SK-N-MC (cell line): ENCODE measurements around the gene HDAC4.

ENCODE experiments used
- EZH2 ChIP-seq: fragments of 200-600 bp; sonication (generic); IDR thresholded peaks from one replicate; pipeline ENCODE4 v1.6.1; 2017; ENCODE audit warnings: antibody characterized with exemption
- FOXP2 ChIP-seq: optimal IDR thresholded peaks from 2 replicates; pipeline ENCODE3; 2011; ENCODE audit warnings: mild to moderate bottlenecking, moderate library complexity; ENCODE audit not compliant: insufficient read depth; ENCODE audit errors: extremely low read length, control extremely low read depth
- POLR2AphosphoS5 ChIP-seq: IDR thresholded peaks from 2 replicates; pipeline ENCODE4 v1.6.1; 2012; ENCODE audit warnings: mild to moderate bottlenecking, low read depth, low read length, borderline replicate concordance

DNA sequence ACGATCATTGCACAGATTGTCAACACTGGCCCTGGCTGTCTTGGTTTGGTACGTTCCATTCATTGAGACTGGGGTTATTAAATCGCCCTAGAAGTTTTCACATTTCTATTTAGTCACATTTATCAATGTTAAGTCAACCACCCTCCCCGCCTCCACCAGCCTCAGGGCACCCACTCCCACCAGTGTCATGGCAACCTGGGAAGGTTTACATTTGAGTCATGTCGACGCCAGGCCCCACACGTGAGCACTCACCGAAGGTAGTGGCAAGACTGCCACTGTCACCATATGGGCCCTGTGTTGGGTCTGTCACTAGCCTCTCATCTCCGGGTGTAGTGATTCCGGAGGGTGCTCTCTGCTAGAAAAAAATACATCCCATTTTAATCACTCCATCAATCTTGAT, 358.8 kb downstream of the HDAC4 start:
- TF ChIP-seq EZH2: no peak
- TF ChIP-seq POLR2AphosphoS5: no peak
- no peak for TF ChIP-seq FOXP2
